Suprapubic skin (tissue), 4 donors: ENCODE data around the gene RAB33A. TPM values are rescaled to one million over a fixed set of nuclear protein-coding genes. Genes with fewer than 3 reads are reported as not detected.
A peak's percentile ranks its signal among the peaks of the same experiment; 100 is the strongest.

ENCODE experiments used
- DNase-seq, 2 donors: peaks; one replicate each; pipeline ENCODE4 v3.0.0-alpha.2; 2019; ENCODE audit warnings: low spot score in 2 of 2
- H3K27ac ChIP-seq: fragments of 200-600 bp; sonication (generic); one replicate; pipeline ENCODE4 v1.5.1; 2019
- H3K27me3 ChIP-seq: fragments of 200-600 bp; sonication (generic); one replicate; pipeline ENCODE4 v1.5.1; 2019
- H3K36me3 ChIP-seq: fragments of 200-600 bp; sonication (generic); one replicate; pipeline ENCODE4 v1.5.1; 2019
- H3K4me1 ChIP-seq: fragments of 200-600 bp; sonication (generic); one replicate; pipeline ENCODE4 v1.5.1; 2019
- H3K4me3 ChIP-seq: fragments of 200-600 bp; sonication (generic); one replicate; pipeline ENCODE4 v1.5.1; 2019; ENCODE audit warnings: mild to moderate bottlenecking
- H3K9me3 ChIP-seq: fragments of 200-600 bp; sonication (generic); one replicate; pipeline ENCODE4 v1.5.1; 2019
- CTCF ChIP-seq, 2 donors: fragments of 200-600 bp in 1 of 2; fragments of 450-650 bp in 1 of 2; sonication (generic) in 1 of 2; IDR thresholded peaks; one replicate each; pipeline ENCODE4 v1.5.1; 2016 to 2019; ENCODE audit warnings: antibody characterized with exemption in 2 of 2, mild to moderate bottlenecking in 1 of 2, moderate library complexity in 1 of 2
- EP300 ChIP-seq: sonication (generic); formaldehyde crosslinking; IDR thresholded peaks from one replicate; pipeline ENCODE4 v1.6.1; 2017; ENCODE audit warnings: antibody characterized with exemption
- POLR2A ChIP-seq, 2 donors: fragments of 450-650 bp; IDR thresholded peaks; one replicate each; pipeline ENCODE4 v1.6.1; 2017; ENCODE audit warnings: antibody characterized with exemption in 2 of 2, mild to moderate bottlenecking in 2 of 2, moderate library complexity in 2 of 2
- POLR2AphosphoS5 ChIP-seq, 3 donors: sonication (generic); formaldehyde crosslinking; IDR thresholded peaks; one replicate each; pipeline ENCODE4 v1.6.1; 2017; ENCODE audit warnings: antibody characterized with exemption in 3 of 3
- WGBS: methylation state at CpG from one replicate; pipeline ENCODE4 v1.1.5; 2018; 5-methylcytosine and 5-hydroxymethylcytosine counted together
- total RNA-seq, 4 donors: library from RNA; depleted of rRNA; stranded (reverse); fragments of >200 nt; gene quantifications; one replicate each; pipeline ENCODE4 v1.1.0, GENCODE V29; 2016

Gene RAB33A
- total RNA-seq, 4 donors from 2014 or later, result not detected

GRCh38 chrX:130165181-130165702 lies 6.5 kb upstream of the RAB33A start:
- peak overlapping the region; percentile 89 for H3K27ac ChIP-seq
- DNase-seq, result no peak
- H3K4me1 ChIP-seq, result peaks cover 14% of the 10 kb centered on the region
- H3K4me3 ChIP-seq, result peak overlapping the region; percentile 65
- WGBS, result 39% methylated on average over 19 of the region's 32 CpGs
- no peaks in the 10 kb centered on the region for H3K27me3 ChIP-seq
- TF ChIP-seq POLR2AphosphoS5 (IDR thresholded peaks at IDR 0.05), result no peak
- TF ChIP-seq EP300, result no peak
- TF ChIP-seq CTCF (IDR thresholded peaks at IDR 0.05), result no peak
- TF ChIP-seq POLR2A (IDR thresholded peaks at IDR 0.05), result no peak
- H3K36me3 ChIP-seq, result no peaks in the 10 kb centered on the region
- H3K9me3 ChIP-seq, result no peaks in the 10 kb centered on the region

- DNase-seq, result peak; percentile 94
- Histone ChIP-seq H3K27ac (peak within 1 kb of the TSS; percentile 89), H3K36me3 (no peaks in the 10 kb centered on the region), H3K4me1 (peaks cover 15% of the 10 kb centered on the region), H3K27me3 (no peaks in the 10 kb centered on the region), H3K9me3 (no peaks in the 10 kb centered on the region), H3K4me3 (peak within 1 kb of the TSS; percentile 65)
- TF ChIP-seq EP300 (no peak), CTCF (IDR thresholded peaks at IDR 0.05) (no peak), POLR2A (IDR thresholded peaks at IDR 0.05) (peak in 1 of 2 donors; percentile 43), POLR2AphosphoS5 (IDR thresholded peaks at IDR 0.05) (no peak)
- WGBS, result 52% methylated on average over 46 of the region's 50 CpGs
Measured at GRCh38 chrX:130165703-130166502, 5.9 kb upstream of the RAB33A start, which contains the start of gene AIFM1. AIFM1 (minus strand) TSS chrX:130165841; CDS start chrX:130165656, 185 bp downstream.

- Histone ChIP-seq H3K4me3 (peak overlapping the region; percentile 65), H3K27me3 (no peaks in the 10 kb centered on the region), H3K36me3 (no peaks in the 10 kb centered on the region), H3K27ac (peak overlapping the region; percentile 89), H3K9me3 (no peaks in the 10 kb centered on the region), H3K4me1 (peaks cover 20% of the 10 kb centered on the region)
- no peak for DNase-seq
- 50% methylated on average over 4 of the region's 4 CpGs for WGBS
- TF ChIP-seq EP300, result no peak
- no peak for TF ChIP-seq POLR2AphosphoS5 (IDR thresholded peaks at IDR 0.05)
- TF ChIP-seq POLR2A (IDR thresholded peaks at IDR 0.05), result no peak
- no peak for TF ChIP-seq CTCF (IDR thresholded peaks at IDR 0.05)
Measured at GRCh38 chrX:130166503-130166777, 5.3 kb upstream of the RAB33A start.

GRCh38 chrX:130167040-130167439 lies 4.7 kb upstream of the RAB33A start:
- H3K4me3 ChIP-seq, result no peak overlapping the region
- no peak for DNase-seq
- H3K4me1 ChIP-seq, result peaks cover 23% of the 10 kb centered on the region

More at GRCh38 chrX:130167040-130167439, 4.7 kb upstream of the RAB33A start:
- Histone ChIP-seq H3K9me3 (no peaks in the 10 kb centered on the region), H3K27ac (no peak overlapping the region), H3K27me3 (no peaks in the 10 kb centered on the region), H3K36me3 (no peaks in the 10 kb centered on the region)
- 70% methylated on average over 4 of the region's 4 CpGs for WGBS
- TF ChIP-seq CTCF (IDR thresholded peaks at IDR 0.05), result no peak
